HG02610 (cell line): ENCODE results near the gene SH3RF2.
"Not testable (repeated sequence)": the region's sequence is repeated elsewhere in the genome, so short reads cannot be mapped to it uniquely, and the experiment has no call there.

Experiments
- ATAC-seq: cut with Tn5 transposase; IDR thresholded peaks from one replicate; pipeline ENCODE4 v1.9.1; 2021; ENCODE audit warnings: mild to moderate bottlenecking, moderate library complexity; ENCODE audit not compliant: unreplicated experiment

SH3RF2 gene

GRCh38 chr5:145948047-145948446 is 11.7 kb downstream of the SH3RF2 start:
- ATAC-seq = no peak

GRCh38 chr5:145948921-145949320 is 12.5 kb downstream of the SH3RF2 start:
- no peak for ATAC-seq

DNA sequence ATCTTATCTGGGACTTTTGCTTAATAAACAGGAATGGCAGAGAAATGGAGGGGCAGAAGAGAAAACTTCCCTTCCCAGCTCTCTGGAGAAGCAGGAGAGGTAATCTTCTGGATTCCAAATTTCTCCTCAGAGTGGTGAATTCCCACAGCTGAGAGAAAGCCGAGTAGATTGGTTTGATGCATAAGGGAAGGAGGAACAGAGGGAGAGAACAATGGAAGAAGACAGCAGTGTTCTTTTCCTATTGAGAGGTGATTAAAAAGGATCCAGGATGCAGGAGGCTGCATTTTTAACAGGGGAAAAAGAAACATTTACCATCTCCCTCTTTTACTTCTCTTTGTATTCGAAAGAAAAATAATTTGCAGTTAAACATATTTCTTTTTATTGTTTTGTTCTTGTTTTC is 13.1 kb downstream of the SH3RF2 start:
- ATAC-seq = no peak

- ATAC-seq = no peak
Observed at GRCh38 chr5:145951071-145951470, 14.7 kb downstream of the SH3RF2 start.

GRCh38 chr5:145953202-145953601 is 16.8 kb downstream of the SH3RF2 start:
- ATAC-seq = no peak

- not testable (repeated sequence) for ATAC-seq
Observed at GRCh38 chr5:145954140-145954539, 17.8 kb downstream of the SH3RF2 start.

DNA sequence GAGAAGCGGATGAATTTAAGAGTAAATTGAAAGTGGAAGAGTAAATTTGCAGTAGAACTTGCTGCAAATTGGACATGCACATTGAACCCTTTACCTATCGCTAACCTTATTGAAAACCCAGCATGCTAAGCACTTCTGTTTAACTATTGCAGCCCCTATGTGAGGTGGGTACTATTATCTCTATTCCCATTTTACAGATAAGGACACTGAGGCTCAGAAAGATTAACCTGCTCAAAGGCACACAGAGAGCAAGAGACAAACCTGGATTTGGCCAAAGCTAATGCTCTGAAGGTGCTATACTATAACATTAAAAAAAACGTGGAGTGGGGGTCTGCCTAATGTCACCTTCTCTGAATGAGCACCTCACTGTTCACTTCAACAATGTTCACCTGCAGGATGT is 21.0 kb downstream of the SH3RF2 start:
- ATAC-seq = no peak

GRCh38 chr5:145958436-145958835 is 22.1 kb downstream of the SH3RF2 start:
- ATAC-seq = no peak

DNA sequence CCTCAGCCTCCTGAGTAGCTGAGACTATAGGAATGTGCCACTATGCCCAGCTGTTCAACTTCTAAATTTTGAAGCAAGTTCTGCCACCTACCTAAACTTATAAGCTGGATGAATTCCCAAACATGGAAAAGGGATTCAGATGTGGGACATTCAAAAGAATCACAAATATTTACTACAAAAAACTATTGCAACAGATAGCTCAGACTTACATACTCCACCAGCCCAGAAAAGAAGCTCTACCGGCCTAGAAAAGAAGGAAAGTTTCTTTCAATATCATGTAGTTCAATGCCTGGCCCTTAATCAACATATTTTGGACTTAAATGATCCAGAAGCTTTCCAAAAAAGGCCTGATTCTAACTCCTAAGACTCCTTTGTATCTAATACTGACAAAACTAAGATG is 23.8 kb downstream of the SH3RF2 start:
- no peak for ATAC-seq

DNA sequence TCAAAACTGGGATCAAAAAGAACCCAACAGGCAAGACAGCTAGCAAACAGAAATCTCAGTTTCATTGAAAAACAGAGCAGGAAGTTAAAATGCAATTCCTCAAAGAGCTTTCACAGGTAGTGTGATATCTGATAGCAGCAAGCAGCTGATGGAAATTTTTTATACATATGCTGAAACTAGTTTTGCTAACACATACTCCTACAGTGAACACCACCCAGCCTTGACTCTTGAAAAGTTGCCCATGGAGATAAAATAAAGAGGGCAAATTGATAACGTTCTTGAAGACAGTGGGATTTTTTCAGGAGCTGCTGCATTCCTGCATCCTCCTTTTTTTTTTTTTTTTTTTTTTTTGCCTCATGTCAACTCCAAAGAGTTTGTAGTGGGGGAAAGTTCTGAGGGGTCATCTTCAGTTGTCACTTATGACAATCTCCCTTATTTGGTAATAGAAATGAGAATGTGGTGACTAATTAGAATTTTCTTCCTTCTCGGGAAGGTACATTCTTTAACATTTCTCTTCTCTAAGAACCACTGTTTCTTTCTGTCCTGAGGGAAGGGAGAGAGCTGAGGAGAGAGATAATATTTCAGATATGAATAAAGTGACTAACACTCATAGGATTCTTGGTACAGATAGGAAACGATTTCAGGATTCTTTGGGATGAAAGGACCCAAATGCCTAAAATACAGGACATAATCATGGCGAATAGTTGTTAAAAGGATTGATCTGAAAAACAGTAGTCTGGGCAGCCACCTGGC is 24.6 kb downstream of the SH3RF2 start:
- no peak for ATAC-seq

DNA sequence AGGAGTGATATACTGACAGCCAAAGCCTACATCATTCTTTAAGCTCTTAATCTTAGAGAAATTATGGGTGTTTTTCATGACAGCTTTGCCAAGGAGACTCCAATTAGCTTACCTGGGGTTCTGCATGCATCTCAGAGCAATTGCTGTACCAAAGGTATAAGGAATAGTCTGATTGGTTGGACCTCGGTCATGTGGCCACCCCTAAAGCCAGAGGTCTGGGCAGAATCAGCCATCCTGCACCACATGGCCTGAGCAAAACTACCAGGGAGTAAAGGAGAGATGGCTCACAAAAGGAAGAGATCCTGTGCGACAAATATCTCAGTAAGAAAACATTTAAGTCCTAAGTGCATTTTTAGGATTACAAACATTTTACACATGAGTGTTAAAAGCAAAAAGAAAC is 25.6 kb downstream of the SH3RF2 start:
- no peak for ATAC-seq

- ATAC-seq = not testable (repeated sequence)
Observed at GRCh38 chr5:145964008-145964407, 27.6 kb downstream of the SH3RF2 start.

DNA sequence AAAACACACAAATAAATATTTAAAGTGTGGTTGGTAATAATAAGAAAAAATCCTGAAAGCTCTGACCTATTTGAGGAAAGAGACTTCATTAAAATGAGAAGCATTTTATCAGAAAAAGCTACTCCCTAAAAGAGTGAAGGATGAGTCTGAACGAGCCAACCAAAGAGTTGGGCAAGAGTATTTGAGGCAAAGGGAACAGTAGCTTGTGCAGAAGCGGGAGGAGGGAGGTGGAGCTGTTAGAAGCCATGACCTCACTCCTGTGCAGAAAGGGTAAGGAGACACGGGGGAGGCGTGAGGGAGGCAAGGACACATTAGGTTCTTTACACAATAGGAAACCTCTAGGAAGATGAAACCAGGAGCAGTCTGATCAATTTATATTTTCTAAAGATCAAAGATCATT is 29.4 kb downstream of the SH3RF2 start:
- no peak for ATAC-seq

- ATAC-seq = no peak
Observed at GRCh38 chr5:145967296-145967695, 30.9 kb downstream of the SH3RF2 start.

GRCh38 chr5:145968970-145969713 is 32.8 kb downstream of the SH3RF2 start:
- ATAC-seq = no peak

- no peak for ATAC-seq
Observed at GRCh38 chr5:145969714-145970092, 33.3 kb downstream of the SH3RF2 start.

GRCh38 chr5:145971108-145971507 is 34.7 kb downstream of the SH3RF2 start:
- ATAC-seq = no peak

DNA sequence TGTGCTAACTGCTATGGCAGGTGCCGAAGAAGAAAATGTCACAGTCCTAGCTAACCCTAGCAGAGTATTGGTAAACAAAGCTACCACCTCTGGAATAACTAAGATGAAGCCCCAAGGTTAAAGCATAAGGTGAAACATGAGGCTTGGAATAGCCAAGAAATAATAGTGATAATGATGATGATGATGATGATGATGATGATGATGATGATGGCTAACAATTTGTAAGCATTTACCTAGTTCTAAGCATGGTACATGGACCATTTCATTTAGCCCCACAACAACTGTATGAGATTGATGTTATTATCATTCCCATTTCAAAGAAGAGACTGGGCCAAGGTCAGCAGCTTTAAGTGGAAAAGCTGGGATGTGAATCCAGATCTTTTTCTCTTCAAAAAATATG is 35.3 kb downstream of the SH3RF2 start:
- no peak for ATAC-seq

GRCh38 chr5:145975001-145975360 is 38.6 kb downstream of the SH3RF2 start:
- no peak for ATAC-seq

GRCh38 chr5:145975361-145976066 is 39.1 kb downstream of the SH3RF2 start:
- ATAC-seq = peak; percentile 36

DNA sequence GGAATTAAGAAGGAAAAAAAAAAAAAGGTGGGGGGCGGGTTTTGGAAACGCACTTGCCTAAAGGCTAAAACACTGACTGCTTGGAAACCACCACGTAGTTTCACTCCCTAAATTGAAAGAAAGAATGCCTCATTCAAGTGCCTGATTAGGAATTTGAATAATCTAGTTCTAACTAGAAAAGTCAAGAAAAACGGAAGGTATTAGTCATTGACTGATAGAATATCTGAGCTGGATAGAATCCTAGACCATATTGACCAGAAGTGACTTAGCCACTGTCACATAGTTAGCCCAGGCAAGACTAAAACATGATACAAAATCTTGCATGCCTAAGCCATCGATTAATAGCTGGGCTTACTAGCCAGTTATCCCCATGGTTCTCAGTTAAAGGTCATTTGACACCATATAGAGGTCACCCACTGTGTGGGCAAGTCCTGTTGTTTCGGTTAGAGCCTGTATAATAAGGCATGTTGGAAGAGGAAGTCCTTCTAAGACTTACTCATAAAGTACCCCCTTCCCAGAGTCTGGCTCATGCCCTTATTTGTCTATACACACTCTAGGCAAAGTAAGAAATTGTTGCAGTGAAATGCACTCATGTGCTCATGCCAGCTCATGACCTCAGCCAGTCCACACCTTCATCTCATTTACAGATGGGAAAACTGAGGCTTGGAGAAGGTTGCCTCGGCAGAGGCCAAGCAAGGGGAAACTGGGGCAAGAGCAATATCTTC is 40.2 kb downstream of the SH3RF2 start:
- ATAC-seq = peak; percentile 82
